GM19238 (cell line): Measurements from ENCODE around the gene CCDC136.
A peak's percentile ranks its signal among the peaks of the same experiment; 100 is the strongest.

ENCODE experiments used
- DNase-seq: peaks from one replicate; pipeline ENCODE4 v3.0.0; 2011; ENCODE audit warnings: low spot score; ENCODE audit not compliant: insufficient read length

The CCDC136 gene

DNA sequence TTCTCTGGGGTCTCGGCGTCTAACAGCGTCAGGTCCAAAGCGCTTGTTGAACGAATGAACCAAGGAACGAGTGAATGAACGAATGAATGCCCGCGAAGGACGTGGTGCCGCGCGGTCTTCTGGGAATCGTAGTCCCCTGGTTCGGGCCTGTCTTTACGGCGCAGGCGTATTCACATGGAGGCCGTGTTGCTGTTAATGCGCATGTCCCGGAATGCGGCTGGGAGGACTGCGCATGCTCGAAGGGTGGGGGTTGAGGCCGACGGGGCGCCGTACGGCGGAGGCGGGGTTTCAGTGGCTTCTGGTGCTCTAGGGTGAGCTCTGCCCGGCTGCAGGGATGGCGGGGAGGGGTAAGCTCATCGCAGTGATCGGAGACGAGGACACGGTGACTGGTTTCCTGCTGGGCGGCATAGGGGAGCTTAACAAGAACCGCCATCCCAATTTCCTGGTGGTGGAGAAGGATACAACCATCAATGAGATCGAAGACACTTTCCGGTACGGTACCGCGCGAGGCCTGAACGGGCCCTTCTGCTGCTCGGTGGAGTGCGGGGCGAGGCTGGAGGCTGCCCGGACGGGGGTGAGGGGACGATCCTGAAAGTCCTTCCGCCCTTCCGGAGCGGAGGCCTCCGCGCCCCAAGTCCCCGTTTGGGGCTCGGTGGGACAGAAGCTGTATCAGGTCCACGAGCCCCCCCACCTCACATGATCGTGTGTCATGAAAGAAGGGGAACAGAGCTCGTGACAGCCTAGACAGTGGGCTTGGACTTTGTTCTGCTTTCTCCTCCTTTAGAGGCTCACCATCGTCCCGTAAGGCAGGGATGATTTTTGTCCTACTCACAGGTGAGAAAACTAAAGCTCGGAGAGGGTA is 71.0 kb downstream of the CCDC136 start, which contains the start of gene ATP6V1F:
TSS of gene ATP6V1F (plus strand) at position 286 of the 862 bp plus-strand sequence. CDS start at position 335, 49 bp downstream.
- peak; percentile 99 for DNase-seq

DNA sequence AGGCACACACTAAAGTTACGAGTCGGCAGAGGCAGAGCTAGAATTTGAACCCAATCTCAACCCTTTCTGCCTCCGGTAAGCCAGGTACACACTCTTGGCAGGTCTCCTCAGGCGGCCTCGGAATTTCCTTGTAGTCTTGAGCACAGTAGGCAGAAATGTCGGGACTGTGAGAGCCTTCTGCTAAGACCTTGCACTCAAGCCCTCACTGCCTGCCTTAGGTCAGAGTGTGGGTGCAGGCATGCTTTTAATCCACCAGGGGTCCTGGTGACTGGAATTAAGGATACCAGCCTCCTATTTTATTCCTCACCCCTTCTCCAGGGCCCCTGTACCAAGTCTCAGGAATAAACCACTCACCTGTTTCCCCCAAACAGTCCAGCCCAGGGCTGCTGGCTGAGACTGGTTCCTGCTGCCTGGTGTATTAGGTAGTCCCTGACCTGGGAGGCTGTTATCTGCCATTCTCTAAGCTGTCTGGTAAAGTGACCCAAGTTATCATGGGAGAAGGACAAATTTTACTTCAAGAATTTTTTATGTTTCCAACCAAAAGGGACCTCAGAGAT is 71.7 kb downstream of the CCDC136 start:
- DNase-seq = peak; percentile 73

DNA sequence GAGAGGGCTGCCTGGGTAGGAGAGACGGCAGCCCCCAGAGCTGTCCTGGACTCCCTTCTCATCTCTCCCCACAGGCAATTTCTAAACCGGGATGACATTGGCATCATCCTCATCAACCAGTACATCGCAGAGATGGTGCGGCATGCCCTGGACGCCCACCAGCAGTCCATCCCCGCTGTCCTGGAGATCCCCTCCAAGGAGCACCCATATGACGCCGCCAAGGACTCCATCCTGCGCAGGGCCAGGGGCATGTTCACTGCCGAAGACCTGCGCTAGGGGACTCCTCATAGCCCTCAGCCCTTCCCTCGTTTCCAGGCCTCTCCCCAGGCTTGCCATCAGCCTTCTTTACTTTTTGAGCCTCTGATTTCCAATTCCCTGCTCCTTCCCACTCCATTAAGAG is 73.5 kb downstream of the CCDC136 start:
- DNase-seq = no peak

DNA sequence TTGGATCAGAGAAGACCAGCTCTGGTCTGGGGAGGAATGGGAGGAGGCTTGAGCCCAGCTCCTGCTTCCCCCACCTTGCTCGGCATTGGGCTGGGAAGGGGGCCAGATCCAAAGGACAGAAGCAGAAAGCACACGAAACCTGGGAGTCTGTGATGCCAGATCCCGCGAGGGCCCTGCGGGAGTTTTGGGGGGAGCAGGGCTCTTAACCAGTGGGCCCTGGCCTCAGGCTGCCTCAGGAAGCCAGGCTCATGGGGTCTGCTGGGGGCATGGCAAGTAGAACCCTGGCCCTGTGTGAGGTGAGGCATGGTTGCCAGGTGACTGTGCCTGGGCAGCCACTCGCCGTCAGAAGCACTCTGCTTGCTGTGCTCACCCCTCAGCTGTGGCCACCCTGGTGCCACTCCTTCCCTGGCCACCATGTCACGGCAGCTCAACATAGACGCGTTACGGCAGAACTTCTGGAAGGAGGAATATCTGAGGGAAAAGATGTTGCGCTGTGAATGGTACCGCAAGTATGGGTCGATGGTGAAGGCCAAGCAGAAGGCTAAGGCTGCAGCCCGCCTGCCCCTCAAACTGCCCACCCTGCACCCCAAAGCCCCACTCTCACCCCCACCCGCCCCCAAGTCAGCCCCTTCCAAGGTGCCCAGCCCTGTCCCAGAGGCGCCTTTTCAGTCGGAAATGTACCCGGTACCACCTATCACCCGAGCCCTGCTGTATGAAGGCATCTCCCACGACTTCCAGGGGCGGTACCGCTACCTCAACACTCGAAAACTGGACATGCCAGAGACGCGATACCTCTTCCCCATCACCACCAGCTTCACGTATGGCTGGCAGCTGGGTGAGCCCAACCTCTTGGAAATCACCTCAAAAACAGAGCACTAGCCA is 74.5 kb downstream of the CCDC136 start:
- no peak for DNase-seq

DNA sequence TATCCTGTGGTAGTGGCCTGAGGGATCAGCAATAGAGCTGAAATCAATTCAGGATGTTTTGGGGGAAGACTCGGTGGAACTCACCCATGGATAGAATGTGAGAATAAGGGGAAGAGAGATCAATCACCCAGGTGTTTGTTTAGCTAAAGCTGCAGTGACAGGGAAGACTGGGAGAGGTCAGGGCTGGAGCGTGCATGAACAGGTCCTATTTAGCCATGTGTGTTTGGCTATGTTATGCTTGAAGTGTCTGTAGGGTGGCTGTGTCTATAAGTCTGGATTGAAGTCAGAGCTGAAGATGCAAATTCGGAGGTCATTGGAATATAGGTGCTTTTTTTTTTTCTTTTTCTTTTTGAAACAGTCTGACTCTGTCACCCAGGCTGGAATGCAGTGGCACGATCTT is 75.5 kb downstream of the CCDC136 start:
- DNase-seq = no peak

DNA sequence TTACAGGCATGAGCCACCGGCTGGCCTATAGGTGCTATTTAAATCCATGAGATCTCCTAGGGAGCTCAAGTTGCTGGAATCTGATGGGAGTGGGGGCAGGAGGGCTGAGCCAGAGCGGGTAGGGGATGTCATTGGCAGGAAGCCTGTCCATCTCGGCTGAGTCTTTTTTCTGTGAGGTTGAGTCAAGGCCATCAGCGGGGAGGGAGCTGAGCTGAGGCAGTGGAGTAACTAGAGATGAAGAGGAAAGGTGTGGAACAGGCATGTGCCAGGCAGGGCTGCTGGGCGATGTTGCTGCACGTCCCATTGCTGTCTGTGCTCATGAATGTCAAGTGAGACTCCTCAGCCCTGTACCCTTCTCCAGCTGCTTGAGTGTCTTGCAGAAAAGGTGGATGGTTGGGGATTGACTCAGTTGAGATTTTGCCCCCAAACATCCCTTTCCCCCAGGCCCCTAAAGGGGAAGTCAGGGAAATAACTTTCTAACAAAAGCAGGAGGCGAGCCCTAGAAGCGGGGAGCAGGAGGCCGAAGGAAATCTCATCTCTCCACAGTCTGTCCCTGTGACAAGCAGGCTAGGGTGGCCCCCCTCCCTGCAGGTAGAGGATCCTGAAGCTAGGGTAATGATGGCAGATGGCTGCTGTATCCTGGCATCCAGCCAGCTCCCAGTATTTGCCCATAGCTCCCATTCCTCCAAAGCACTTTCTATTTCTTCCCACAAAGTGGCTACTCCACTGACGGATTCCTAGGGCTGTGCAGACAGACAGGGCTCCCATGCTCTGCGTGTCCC is 76.3 kb downstream of the CCDC136 start:
- DNase-seq = no peak

DNA sequence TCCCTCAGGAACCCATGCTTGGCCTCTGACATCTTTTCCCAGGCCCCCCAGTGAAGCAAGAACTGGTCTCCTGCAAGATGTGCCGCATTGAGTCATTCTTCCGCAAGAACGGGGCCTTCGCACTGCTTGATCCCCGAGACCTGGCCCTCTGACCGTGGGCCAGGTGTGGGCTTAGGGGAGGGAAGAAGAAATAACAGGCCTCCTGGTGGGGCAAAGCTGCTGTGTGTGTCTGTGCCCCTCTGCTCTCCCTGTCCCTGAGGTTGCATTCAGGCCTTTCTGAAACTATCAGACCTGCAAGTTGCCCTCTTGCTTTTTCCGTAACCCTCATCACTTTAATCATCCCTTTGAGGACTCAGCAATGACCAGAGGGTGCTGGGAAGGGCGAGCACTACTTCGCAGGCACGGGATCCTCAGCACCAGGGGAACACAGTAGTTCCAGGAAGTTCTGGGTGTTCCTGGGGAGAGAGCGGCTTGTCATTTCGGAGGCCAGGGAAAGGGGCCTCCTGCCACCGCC is 76.9 kb downstream of the CCDC136 start:
- DNase-seq = no peak

DNA sequence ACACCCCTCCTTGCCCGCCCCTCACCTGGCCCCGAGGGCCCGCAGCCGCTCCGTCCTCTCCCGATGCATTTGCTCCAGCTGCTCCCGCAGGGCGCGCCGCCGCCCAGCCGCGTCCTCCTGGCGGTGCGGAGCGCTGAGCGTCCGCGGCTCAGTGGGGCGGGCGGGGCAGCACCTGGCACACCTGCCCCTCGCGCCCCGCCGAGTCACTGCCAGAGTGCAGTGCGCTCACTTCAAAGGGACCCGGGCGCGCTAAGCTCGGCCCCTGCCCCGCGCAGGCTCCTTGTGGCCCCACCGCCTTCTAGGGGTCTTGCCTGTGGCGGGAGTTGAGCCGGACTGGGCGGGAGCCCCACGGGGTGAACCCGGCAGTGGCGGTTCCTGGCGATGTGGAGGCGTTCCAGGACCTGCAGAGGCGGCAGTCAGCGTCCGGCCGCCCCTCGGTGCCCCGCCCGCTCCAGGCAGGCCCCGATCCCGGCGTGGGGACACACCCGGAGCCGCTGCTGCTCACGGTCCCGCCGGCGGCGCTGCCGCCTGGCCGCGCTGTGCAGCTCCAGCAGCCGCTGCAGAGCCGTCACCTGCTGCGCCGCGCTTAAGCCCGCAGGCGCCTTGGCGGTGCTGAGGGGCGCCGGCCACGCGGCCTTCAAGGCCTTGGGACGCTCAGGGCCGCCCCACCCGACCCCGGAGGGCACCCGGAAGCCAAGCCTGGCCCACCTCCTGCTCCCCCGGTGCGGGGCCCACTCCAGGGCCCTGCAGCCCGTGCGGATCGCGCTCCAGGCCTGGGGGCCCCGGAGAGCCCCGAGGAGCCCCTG is 77.6 kb downstream of the CCDC136 start:
- peak; percentile 65 for DNase-seq

DNA sequence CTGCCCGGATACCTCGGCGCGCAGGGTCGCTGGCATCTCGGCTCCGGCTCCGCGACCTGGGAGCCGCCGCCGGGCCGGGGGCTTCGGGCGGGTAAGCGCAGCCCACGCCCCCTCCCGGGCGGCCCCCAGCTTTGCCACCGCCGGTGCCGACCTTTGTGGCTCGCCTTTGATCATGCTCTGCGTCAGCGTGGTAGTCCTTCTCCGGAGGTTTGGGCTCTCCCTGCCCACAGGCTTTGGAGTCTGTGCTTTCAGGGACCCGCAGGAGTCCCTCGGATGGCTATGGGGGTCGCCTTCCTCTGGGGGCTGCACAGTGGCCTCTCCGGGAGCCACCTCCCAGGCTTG is 78.1 kb downstream of the CCDC136 start:
- DNase-seq = no peak

DNA sequence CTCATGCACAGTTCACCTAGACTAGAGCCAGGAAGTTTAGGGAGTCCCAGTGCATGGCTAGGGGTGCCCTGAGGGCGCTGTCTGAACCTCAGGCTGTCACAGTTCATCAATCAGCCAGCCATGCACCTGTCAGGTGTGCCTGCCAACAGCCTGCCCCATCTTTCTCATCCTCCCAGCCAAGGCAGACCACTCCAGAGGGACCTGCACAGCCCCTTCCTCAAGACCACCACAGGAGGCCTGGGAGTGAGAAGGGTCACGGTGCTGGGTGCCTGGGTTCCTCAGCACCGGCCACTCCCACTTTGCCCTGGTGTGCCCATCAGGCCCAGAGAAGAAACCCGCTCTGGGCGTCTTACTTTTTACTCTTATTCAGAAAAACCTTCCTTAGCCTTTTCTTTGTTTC is 79.3 kb downstream of the CCDC136 start:
- DNase-seq = no peak
